ENCODE data around the gene HTR3C.

HTR3C gene

GRCh38 chr3:184099806-184100686 is 47.2 kb downstream of the HTR3C start:
- TF ChIP-seq CTCF (IDR thresholded peaks at IDR 0.05; ENCODE audit: low read depth, low read length), result no peak

More at GRCh38 chr3:184099806-184100686, 47.2 kb downstream of the HTR3C start:
- H3K4me3 ChIP-seq (ENCODE audit: low read depth, low read length), result no peak overlapping the region

All from WI38 (cell line).